Lung (tissue), 12 donors: ENCODE measurements around the gene DPP7. TPM values are rescaled to one million over a fixed set of nuclear protein-coding genes. Genes with fewer than 3 reads are reported as not detected.

Source experiments
- ATAC-seq: fragments of 200-7000 bp; cut with Tn5 transposase; one replicate; pipeline ENCODE4 v1.9.1; 2020; ENCODE audit warnings: moderate number of reproducible peaks; ENCODE audit not compliant: insufficient read depth, low FRiP score
- DNase-seq, 3 donors: peaks; one replicate each; pipeline ENCODE4 v3.0.0-alpha.2; 2013 to 2017
- H3K27ac ChIP-seq, 2 donors: one replicate each; pipeline ENCODE4 v1.5.1; 2013; ENCODE audit warnings: mild to moderate bottlenecking in 2 of 2, moderate library complexity in 2 of 2, control low read depth in 1 of 2, inconsistent platforms in 1 of 2, low read depth in 1 of 2, low read length in 1 of 2
- H3K27me3 ChIP-seq, 3 donors: one replicate each; pipeline ENCODE4 v1.5.1; 2013; ENCODE audit warnings: low read length in 2 of 3; ENCODE audit not compliant: control insufficient read depth in 3 of 3, insufficient read depth in 3 of 3
- H3K36me3 ChIP-seq, 4 donors: one replicate each; pipeline ENCODE4 v1.5.1; 2013; ENCODE audit warnings: low read length in 4 of 4, mild to moderate bottlenecking in 1 of 4, moderate library complexity in 1 of 4; ENCODE audit not compliant: control insufficient read depth in 4 of 4, insufficient read depth in 4 of 4
- H3K4me1 ChIP-seq, 5 donors: one replicate each; pipeline ENCODE4 v1.5.1; 2013; ENCODE audit warnings: low read length in 5 of 5, mild to moderate bottlenecking in 2 of 5, moderate library complexity in 1 of 5; ENCODE audit not compliant: control insufficient read depth in 5 of 5, insufficient read depth in 5 of 5
- H3K4me3 ChIP-seq: one replicate; pipeline ENCODE4 v1.5.1; 2013; ENCODE audit warnings: mild to moderate bottlenecking, control low read depth, moderate library complexity
- H3K9ac ChIP-seq, 2 donors: one replicate each; pipeline ENCODE4 v1.5.1; 2013; ENCODE audit warnings: low read length in 2 of 2, control low read depth in 1 of 2; ENCODE audit not compliant: insufficient read depth in 1 of 2
- H3K9me3 ChIP-seq, 4 donors: one replicate each; pipeline ENCODE4 v1.5.1; 2013; ENCODE audit warnings: low read length in 3 of 4, mild to moderate bottlenecking in 1 of 4, moderate library complexity in 1 of 4; ENCODE audit not compliant: control insufficient read depth in 4 of 4, insufficient read depth in 3 of 4
- CTCF ChIP-seq: IDR thresholded peaks from 2 replicates; pipeline ENCODE4 v1.5.1; 2012; ENCODE audit warnings: mild to moderate bottlenecking; ENCODE audit errors: control extremely low read depth, extremely low read depth
- WGBS, 2 donors: extraction: QIAGEN DNeasy Blood & Tissue Kit; methylation state at CpG; one replicate each; pipeline ENCODE4 v1.1.7; 2013; 5-methylcytosine and 5-hydroxymethylcytosine counted together
- polyA plus RNA-seq, 2 donors: library from polyadenylated mRNA; stranded (reverse); fragments of 200-250 nt; gene quantifications; one replicate each; pipeline ENCODE4 v1.2.1, GENCODE V29; 2013
- total RNA-seq, 2 donors: library from RNA; depleted of rRNA in 1 of 2; stranded (reverse); fragments of >200 nt in 1 of 2; gene quantifications; one replicate each; pipeline ENCODE4 v1.2.1, GENCODE V29; 2014 to 2021
- donor health status: control.
- donor health status: control.
- donor health status: Bipolar disorder and iron deficiency.
- donor health status: healthy.
- donor health status: DM: yes; HTN: yes; CAD: no.

Gene DPP7
- total and polyA plus RNA-seq, 4 donors: 48.0 to 436 (median 228) TPM

- 17 to 19% methylated on average over 61 to 76 of the region's 76 CpGs for WGBS, 2 donors
- Histone ChIP-seq H3K27me3 (peaks cover 0 to 11% (median 7%) of the 10 kb centered on the region in 3 donors), H3K27ac (no peak overlapping the region), H3K9me3 (no peaks in the 10 kb centered on the region), H3K4me1 (peaks cover 0 to 16% (median 5%) of the 10 kb centered on the region in 5 donors), H3K9ac (no peak overlapping the region), H3K36me3 (peaks cover 0 to 41% (median 4%) of the 10 kb centered on the region in 4 donors), H3K4me3 (peak overlapping the region; percentile 84)
- DNase-seq (no peak), ATAC-seq (peak; percentile 3)
- no peak for TF ChIP-seq CTCF
Observed at GRCh38 chr9:137077758-137078693, 36.5 kb downstream of the DPP7 start.

- TF ChIP-seq CTCF: no peak
- Histone ChIP-seq H3K27me3 (peaks cover 0 to 11% (median 7%) of the 10 kb centered on the region in 3 donors), H3K27ac (peak within 1 kb of the TSS in 1 of 2 donors; percentile 78), H3K4me3 (peak within 1 kb of the TSS; percentile 84), H3K36me3 (peaks cover 0 to 33% (median 4%) of the 10 kb centered on the region in 4 donors), H3K9ac (no peak within 1 kb of the TSS), H3K4me1 (peaks cover 0 to 16% (median 5%) of the 10 kb centered on the region in 5 donors), H3K9me3 (no peaks in the 10 kb centered on the region)
- WGBS, 2 donors: 2% methylated on average over 23 to 87 of the region's 87 CpGs
- peak; percentile 52 to 69 (median 59) for DNase-seq
- ATAC-seq: peak; percentile 63
Observed at GRCh38 chr9:137077010-137077747, 37.4 kb downstream of the DPP7 start, which contains the start of gene UAP1L1. UAP1L1 (plus strand) TSS chr9:137077517; CDS start chr9:137077533, 16 bp downstream.

- peaks cover 0 to 11% (median 7%) of the 10 kb centered on the region in 3 donors for H3K27me3 ChIP-seq
- TF ChIP-seq CTCF: no peak
- H3K9ac ChIP-seq: no peak overlapping the region
- no peak for DNase-seq
- peaks cover 0 to 16% (median 5%) of the 10 kb centered on the region in 5 donors for H3K4me1 ChIP-seq
- peak overlapping the region in 1 of 2 donors; percentile 78 for H3K27ac ChIP-seq
- peaks cover 0 to 27% (median 4%) of the 10 kb centered on the region in 4 donors for H3K36me3 ChIP-seq
- no peaks in the 10 kb centered on the region for H3K9me3 ChIP-seq
- peak overlapping the region; percentile 10 for H3K4me3 ChIP-seq
- no peak for ATAC-seq
- WGBS, 2 donors: 61 to 71% methylated on average over 15 of the region's 15 CpGs
Observed at GRCh38 chr9:137076636-137077009, 37.9 kb downstream of the DPP7 start.
